Measurements from ENCODE around the gene PLXNB1.

Gene PLXNB1

GRCh38 chr3:48429960-48430707 lies at the start of gene PLXNB1:
TSS of gene PLXNB1 (minus strand) at chr3:48430086. CDS start at chr3:48424611, 5,475 bp downstream.
- peak within 1 kb of the TSS; percentile 93 for H3K27ac ChIP-seq
- H3K36me3 ChIP-seq = peaks cover 27% of the 10 kb centered on the region
- no peak for TF ChIP-seq CTCF (IDR thresholded peaks at IDR 0.05; ENCODE audit: low read depth, low read length)
- DNase-seq = peak; percentile 87
- no peaks in the 10 kb centered on the region for H3K9me3 ChIP-seq (ENCODE audit: severe bottlenecking)
- no peaks in the 10 kb centered on the region for H3K27me3 ChIP-seq (ENCODE audit: insufficient read depth, low read depth, severe bottlenecking)
- H3K4me3 ChIP-seq (ENCODE audit: low read depth, low read length) = peak within 1 kb of the TSS; percentile 51

- H3K27ac ChIP-seq = no peak overlapping the region
- no peak for TF ChIP-seq CTCF (IDR thresholded peaks at IDR 0.05; ENCODE audit: low read depth, low read length)
- H3K4me3 ChIP-seq (ENCODE audit: low read depth, low read length) = no peak overlapping the region
- H3K9me3 ChIP-seq (ENCODE audit: severe bottlenecking) = no peaks in the 10 kb centered on the region
- no peak for DNase-seq
- no peaks in the 10 kb centered on the region for H3K27me3 ChIP-seq (ENCODE audit: insufficient read depth, low read depth, severe bottlenecking)
- H3K36me3 ChIP-seq = no peaks in the 10 kb centered on the region
Measured at GRCh38 chr3:48478626-48479555, 49.0 kb upstream of the PLXNB1 start.

GRCh38 chr3:48477959-48478520 lies 48.2 kb upstream of the PLXNB1 start:
- no peak overlapping the region for H3K4me3 ChIP-seq (ENCODE audit: low read depth, low read length)
- no peak for DNase-seq
- no peaks in the 10 kb centered on the region for H3K36me3 ChIP-seq
- H3K27ac ChIP-seq = no peak overlapping the region
- no peaks in the 10 kb centered on the region for H3K9me3 ChIP-seq (ENCODE audit: severe bottlenecking)
- TF ChIP-seq CTCF (IDR thresholded peaks at IDR 0.05; ENCODE audit: low read depth, low read length) = no peak
- no peaks in the 10 kb centered on the region for H3K27me3 ChIP-seq (ENCODE audit: insufficient read depth, low read depth, severe bottlenecking)

- DNase-seq = no peak
- Histone ChIP-seq H3K4me3 (ENCODE audit: low read depth, low read length) (no peak overlapping the region), H3K36me3 (no peaks in the 10 kb centered on the region), H3K9me3 (ENCODE audit: severe bottlenecking) (no peaks in the 10 kb centered on the region), H3K27me3 (ENCODE audit: insufficient read depth, low read depth, severe bottlenecking) (no peaks in the 10 kb centered on the region), H3K27ac (no peak overlapping the region)
- no peak for TF ChIP-seq CTCF (IDR thresholded peaks at IDR 0.05; ENCODE audit: low read depth, low read length)
Measured at GRCh38 chr3:48476426-48477053, 46.7 kb upstream of the PLXNB1 start.

- TF ChIP-seq CTCF (IDR thresholded peaks at IDR 0.05; ENCODE audit: low read depth, low read length) = no peak
- DNase-seq = no peak
- Histone ChIP-seq H3K36me3 (no peaks in the 10 kb centered on the region), H3K27ac (no peak overlapping the region), H3K9me3 (ENCODE audit: severe bottlenecking) (no peaks in the 10 kb centered on the region), H3K27me3 (ENCODE audit: insufficient read depth, low read depth, severe bottlenecking) (no peaks in the 10 kb centered on the region), H3K4me3 (ENCODE audit: low read depth, low read length) (no peak overlapping the region)
Measured at GRCh38 chr3:48475188-48475587, 45.3 kb upstream of the PLXNB1 start.

All from WERI-Rb-1 (cell line).